ENCODE data around the gene ADGRB3.

DNA sequence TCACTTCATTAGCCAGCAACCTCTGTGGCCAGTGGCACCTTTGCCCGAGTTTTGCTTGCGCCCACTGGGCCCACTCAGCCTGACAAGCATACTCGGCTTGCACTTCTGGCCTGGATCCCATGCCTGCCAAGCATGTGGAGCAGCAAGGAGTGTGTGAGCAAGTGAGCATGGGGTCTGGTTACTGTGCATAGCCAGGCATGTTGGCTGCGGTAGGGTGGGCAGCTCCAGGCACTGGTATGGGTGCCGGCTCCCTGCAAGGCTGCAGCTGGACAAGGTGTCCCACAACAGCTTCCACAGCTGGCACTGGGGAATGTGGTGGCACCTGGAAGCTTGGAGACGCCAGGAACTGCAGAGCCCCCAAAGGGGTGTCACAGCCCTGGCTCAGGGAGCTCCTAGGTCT, 510.0 kb downstream of the ADGRB3 start:
- TF ChIP-seq, protein P1, sequence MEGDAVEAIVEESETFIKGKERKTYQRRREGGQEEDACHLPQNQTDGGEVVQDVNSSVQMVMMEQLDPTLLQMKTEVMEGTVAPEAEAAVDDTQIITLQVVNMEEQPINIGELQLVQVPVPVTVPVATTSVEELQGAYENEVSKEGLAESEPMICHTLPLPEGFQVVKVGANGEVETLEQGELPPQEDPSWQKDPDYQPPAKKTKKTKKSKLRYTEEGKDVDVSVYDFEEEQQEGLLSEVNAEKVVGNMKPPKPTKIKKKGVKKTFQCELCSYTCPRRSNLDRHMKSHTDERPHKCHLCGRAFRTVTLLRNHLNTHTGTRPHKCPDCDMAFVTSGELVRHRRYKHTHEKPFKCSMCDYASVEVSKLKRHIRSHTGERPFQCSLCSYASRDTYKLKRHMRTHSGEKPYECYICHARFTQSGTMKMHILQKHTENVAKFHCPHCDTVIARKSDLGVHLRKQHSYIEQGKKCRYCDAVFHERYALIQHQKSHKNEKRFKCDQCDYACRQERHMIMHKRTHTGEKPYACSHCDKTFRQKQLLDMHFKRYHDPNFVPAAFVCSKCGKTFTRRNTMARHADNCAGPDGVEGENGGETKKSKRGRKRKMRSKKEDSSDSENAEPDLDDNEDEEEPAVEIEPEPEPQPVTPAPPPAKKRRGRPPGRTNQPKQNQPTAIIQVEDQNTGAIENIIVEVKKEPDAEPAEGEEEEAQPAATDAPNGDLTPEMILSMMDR (IDR thresholded peaks at IDR 0.05; ENCODE audit: low read length) = no peak
- TF ChIP-seq EZH2 (optimal IDR thresholded peaks at IDR 0.05; ENCODE audit: low read depth, low read length) = no peak
